ENCODE results near the gene FAM83F.

Gene FAM83F

GRCh38 chr22:39997421-39997820 is 2.7 kb downstream of the FAM83F start:
- DNase-seq (ENCODE audit: extremely low read depth, low read depth), result no peak
- no peak for TF ChIP-seq CTCF (IDR thresholded peaks at IDR 0.05; ENCODE audit: low read depth, low read length)

DNA sequence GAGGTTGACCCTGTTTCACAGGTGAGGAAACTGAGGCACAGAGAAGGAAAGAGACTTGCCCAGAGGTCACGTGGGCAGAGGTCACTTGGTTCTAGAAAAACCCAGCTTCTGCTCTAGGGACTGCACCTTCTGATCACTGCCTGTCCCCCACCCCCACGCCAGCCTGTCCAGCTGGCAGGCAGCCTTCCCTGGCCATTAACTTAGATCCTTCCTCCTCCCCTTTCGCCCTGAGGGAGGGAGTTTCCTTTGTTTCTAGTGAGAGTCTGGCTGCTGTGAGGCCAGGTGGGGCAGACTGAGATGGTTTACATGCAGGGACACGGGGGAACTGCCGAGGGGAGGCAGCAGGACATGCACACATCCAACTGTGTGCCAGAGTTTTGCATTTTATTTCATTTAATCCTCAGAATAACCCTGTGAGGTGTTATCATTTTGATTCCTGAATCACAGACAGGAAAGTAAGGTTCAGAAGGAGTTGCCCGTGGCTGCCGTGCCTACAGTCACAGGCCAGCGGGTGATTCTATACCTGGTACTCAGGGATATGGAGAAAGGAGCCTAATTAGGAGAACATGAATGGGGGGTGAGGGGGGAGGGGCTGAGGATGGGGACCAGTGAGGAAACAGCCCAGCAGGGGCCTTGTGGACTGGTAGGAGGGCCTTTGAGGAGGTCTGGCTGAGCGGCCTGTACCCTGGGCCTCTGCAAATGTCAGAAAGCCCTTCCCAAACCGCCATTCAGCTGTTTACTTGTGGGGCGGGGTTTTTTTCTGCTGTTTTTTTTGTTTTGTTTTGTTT is 3.4 kb downstream of the FAM83F start:
- no peak for DNase-seq (ENCODE audit: extremely low read depth, low read depth)

DNA sequence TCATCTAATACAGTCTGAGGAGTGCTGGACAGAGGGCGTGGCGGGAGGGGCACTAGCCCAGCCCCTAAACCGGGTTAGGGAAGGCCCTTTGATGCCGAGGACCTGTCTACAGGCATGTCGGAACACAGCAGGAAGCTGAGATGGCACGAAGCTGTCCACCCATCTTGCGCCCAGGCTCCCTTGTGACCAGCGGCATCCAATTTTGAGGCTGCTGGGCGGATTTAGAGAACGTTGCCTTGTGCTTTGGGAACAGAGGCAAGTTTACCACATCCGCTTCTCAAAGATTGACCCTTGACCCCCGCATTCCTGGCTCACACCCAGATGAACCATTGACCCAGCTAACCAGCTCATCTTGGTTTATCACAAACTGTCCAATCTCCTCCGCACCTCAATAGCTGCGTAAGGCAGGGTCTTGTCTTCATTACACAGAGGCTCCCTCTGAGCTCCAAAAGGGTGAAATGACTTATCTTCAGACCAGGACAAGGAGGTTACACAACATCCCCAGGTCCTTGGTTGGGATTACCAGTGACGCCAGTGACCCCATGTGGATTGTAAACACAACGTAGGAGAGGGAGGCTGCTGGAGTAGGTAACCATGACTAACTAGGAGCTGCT is 4.5 kb downstream of the FAM83F start:
- no peak for TF ChIP-seq CTCF (IDR thresholded peaks at IDR 0.05; ENCODE audit: low read depth, low read length)
- DNase-seq (ENCODE audit: extremely low read depth, low read depth), result no peak

More for the DNA sequence above, 3.4 kb downstream of the FAM83F start:
- no peak for TF ChIP-seq CTCF (IDR thresholded peaks at IDR 0.05; ENCODE audit: low read depth, low read length)

DNA sequence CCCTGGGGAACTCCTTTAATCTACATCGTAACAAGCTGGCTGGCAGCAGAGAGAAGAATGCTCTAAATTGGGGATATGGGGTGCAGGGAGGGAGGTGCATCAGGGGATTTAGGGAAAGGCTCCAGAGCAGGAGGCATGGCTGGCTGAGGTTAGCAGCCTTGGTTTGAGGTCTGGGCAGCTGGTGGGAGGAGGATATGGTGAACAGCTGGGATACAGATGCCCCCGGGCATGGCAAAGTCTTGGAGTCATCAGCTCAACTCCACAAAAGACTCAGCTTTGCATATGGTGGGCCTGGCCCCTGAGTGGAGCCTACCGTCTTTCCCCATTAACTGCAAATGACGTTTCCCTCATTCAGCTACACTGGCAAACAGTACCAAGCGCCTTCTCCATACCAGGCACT is 5.4 kb downstream of the FAM83F start:
- no peak for TF ChIP-seq CTCF (IDR thresholded peaks at IDR 0.05; ENCODE audit: low read depth, low read length)

GRCh38 chr22:40001106-40001505 is 6.4 kb downstream of the FAM83F start:
- no peak for DNase-seq (ENCODE audit: extremely low read depth, low read depth)
- TF ChIP-seq CTCF (IDR thresholded peaks at IDR 0.05; ENCODE audit: low read depth, low read length), result no peak

More for the DNA sequence above, 5.4 kb downstream of the FAM83F start:
- DNase-seq (ENCODE audit: extremely low read depth, low read depth), result no peak

GRCh38 chr22:40001800-40002577 is 7.2 kb downstream of the FAM83F start:
- no peak for DNase-seq (ENCODE audit: extremely low read depth, low read depth)
- TF ChIP-seq CTCF (IDR thresholded peaks at IDR 0.05; ENCODE audit: low read depth, low read length), result no peak

Measured in AG09319 (cell line).